Prostate gland (tissue), 2 donors: ENCODE measurements around the gene HDHD3. TPM values are rescaled to one million over a fixed set of nuclear protein-coding genes. Genes with fewer than 3 reads are reported as not detected.

Experiments used
- DNase-seq: peaks from one replicate; pipeline ENCODE4 v3.0.0-alpha.2; 2019; ENCODE audit warnings: low spot score
- H3K27ac ChIP-seq, 2 donors: fragments of 200-600 bp; sonication (generic); 2 replicates each; pipeline ENCODE4 v1.5.1; 2017 to 2019
- H3K27me3 ChIP-seq: fragments of 200-600 bp; sonication (generic); replicated peaks from 2 replicates; pipeline ENCODE4 v1.5.1; 2019; ENCODE audit not compliant: insufficient read depth
- H3K36me3 ChIP-seq, 2 donors: fragments of 200-600 bp; sonication (generic); 1 replicate in 1 of 2; 2 replicates in 1 of 2; pipeline versions ENCODE4 v1.5.1 to v1.8.1; 2017 to 2019
- H3K4me1 ChIP-seq: fragments of 200-600 bp; sonication (generic); replicated peaks from 2 replicates; pipeline ENCODE4 v1.5.1; 2019
- H3K4me3 ChIP-seq, 2 donors: fragments of 200-600 bp; sonication (generic); 2 replicates each; pipeline ENCODE4 v1.5.1; 2017 to 2019
- H3K9me3 ChIP-seq: fragments of 200-600 bp; sonication (generic); 2 replicates; pipeline ENCODE4 v1.5.1; 2017
- POLR2A ChIP-seq: fragments of 450-650 bp; IDR thresholded peaks from one replicate; pipeline ENCODE4 v1.6.1; 2016; ENCODE audit warnings: antibody characterized with exemption, mild to moderate bottlenecking
- POLR2AphosphoS5 ChIP-seq: sonication (generic); formaldehyde crosslinking; IDR thresholded peaks from one replicate; pipeline ENCODE4 v1.6.1; 2017; ENCODE audit warnings: antibody characterized with exemption
- WGBS: methylation state at CpG from one replicate; pipeline ENCODE4 v1.1.5; 2018; 5-methylcytosine and 5-hydroxymethylcytosine counted together
- intact Hi-C: fragments of 100-400 bp; cut with DNase I; formaldehyde crosslinking; loops from one replicate; pipeline ENCODE4 v1.14.2; 2022
- total RNA-seq, 2 donors: library from RNA; depleted of rRNA; stranded (reverse); fragments of >200 nt; gene quantifications; one replicate each; pipeline ENCODE4 v1.1.0, GENCODE V29; 2016
- TF ChIP-seq, protein P1 (sequence below), 4 experiments: fragments of 200-600 bp in 2 of 4; fragments of 450-650 bp in 2 of 4; sonication (generic) in 2 of 4; IDR thresholded peaks; 1 replicate in 3 of 4; 2 replicates in 1 of 4; pipeline ENCODE4 v1.5.1; 2016 to 2019; ENCODE audit warnings: antibody characterized with exemption in 4 of 4, mild to moderate bottlenecking in 2 of 4, moderate library complexity in 2 of 4

HDHD3 gene
- total RNA-seq, 2 donors from 2014 or later, result 52.2 to 72.1 TPM

DNA sequence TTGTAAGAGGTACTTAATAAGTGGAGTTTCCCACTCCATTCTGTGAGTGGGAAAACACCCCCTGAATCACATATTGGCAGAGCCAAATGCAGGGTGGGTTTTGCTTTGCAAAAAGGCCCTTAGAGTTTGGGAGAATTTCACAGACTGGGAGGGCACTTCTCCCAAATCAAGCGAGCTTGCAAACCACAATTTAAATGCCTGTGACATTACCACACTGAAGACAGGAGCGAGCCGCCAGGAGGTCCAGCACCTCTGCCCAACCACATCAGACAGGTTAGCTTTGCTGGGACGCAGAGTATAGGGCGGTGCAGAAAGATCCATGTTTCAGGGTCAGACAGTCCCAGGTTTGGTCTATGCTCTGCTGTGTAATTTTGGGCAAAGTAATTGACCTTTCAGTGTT lies 22.0 kb upstream of the HDHD3 start:
- no peak overlapping the region for H3K27ac ChIP-seq
- no peaks in the 10 kb centered on the region for H3K36me3 ChIP-seq
- no peaks in the 10 kb centered on the region for H3K9me3 ChIP-seq
- intact Hi-C loops, result no loop called here
- H3K4me3 ChIP-seq, result no peak overlapping the region
- no peak for DNase-seq
- H3K27me3 ChIP-seq, result no peaks in the 10 kb centered on the region
- TF ChIP-seq POLR2AphosphoS5 (no peak), POLR2A (no peak)
- TF ChIP-seq, protein P1, sequence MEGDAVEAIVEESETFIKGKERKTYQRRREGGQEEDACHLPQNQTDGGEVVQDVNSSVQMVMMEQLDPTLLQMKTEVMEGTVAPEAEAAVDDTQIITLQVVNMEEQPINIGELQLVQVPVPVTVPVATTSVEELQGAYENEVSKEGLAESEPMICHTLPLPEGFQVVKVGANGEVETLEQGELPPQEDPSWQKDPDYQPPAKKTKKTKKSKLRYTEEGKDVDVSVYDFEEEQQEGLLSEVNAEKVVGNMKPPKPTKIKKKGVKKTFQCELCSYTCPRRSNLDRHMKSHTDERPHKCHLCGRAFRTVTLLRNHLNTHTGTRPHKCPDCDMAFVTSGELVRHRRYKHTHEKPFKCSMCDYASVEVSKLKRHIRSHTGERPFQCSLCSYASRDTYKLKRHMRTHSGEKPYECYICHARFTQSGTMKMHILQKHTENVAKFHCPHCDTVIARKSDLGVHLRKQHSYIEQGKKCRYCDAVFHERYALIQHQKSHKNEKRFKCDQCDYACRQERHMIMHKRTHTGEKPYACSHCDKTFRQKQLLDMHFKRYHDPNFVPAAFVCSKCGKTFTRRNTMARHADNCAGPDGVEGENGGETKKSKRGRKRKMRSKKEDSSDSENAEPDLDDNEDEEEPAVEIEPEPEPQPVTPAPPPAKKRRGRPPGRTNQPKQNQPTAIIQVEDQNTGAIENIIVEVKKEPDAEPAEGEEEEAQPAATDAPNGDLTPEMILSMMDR (IDR thresholded peaks at IDR 0.05), result no peak
- 62% methylated on average over 5 of the region's 5 CpGs for WGBS
- H3K4me1 ChIP-seq, result no peaks in the 10 kb centered on the region

- Histone ChIP-seq H3K4me3 (no peak overlapping the region), H3K36me3 (no peaks in the 10 kb centered on the region), H3K4me1 (no peaks in the 10 kb centered on the region), H3K9me3 (no peaks in the 10 kb centered on the region), H3K27me3 (no peaks in the 10 kb centered on the region), H3K27ac (no peak overlapping the region)
- intact Hi-C loops, result no loop called here
- TF ChIP-seq POLR2A (no peak), POLR2AphosphoS5 (no peak)
- TF ChIP-seq, protein P1 (IDR thresholded peaks at IDR 0.05), result no peak
- 97% methylated on average over 3 of the region's 3 CpGs for WGBS
- DNase-seq, result no peak
These were observed 20.4 kb upstream of the HDHD3 start for GRCh38 chr9:113397203-113397631.

DNA sequence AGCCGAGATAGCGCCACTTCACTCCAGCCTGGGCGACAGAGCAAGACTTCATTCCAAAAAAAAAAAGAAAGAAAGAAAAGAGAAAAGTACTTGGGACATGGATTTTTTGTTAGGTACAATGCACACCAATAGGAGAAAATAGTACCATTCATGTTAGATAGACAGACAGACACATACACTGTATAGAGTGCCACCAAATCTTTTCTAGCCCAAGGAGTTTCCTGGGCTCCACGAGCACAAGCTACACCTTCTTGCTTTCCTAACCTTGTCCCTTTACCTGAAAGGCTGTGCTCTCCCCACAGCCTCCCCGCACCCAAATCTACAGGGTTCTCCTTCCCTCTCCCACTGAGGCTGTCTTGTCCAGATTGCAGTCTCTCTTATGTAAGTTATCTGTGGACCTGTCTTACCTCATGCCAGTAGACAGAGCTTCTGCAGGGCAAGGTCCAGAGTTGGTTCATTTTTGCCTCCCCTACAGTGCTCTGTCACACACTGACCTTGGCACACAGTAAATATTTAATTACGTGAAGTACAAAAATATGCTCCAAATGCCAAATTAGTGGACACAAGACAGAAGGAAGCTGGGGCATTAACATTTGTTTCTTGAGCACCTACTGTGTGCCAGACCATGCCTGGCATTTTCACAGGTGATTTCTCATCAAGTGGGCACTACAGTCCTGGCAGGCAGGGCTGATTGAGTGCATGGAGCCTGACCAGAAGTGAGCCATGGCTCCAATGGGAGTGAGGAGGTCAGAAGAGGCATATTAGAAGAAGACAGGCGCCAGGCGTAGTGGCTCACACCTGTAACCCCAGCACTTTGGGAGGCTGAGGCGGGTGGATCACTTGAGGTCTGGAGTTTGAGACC lies 18.4 kb upstream of the HDHD3 start:
- Histone ChIP-seq H3K27ac (no peak overlapping the region), H3K27me3 (no peaks in the 10 kb centered on the region), H3K36me3 (peaks cover 5 to 11% of the 10 kb centered on the region in 2 donors), H3K4me1 (no peaks in the 10 kb centered on the region), H3K4me3 (no peak overlapping the region), H3K9me3 (no peaks in the 10 kb centered on the region)
- no peak for DNase-seq
- intact Hi-C loops, result no loop called here
- 97% methylated on average over 9 of the region's 9 CpGs for WGBS
- TF ChIP-seq, protein P1 (IDR thresholded peaks at IDR 0.05), result no peak
- no peak for TF ChIP-seq POLR2A
- TF ChIP-seq POLR2AphosphoS5, result no peak

- H3K27me3 ChIP-seq, result no peaks in the 10 kb centered on the region
- H3K4me1 ChIP-seq, result no peaks in the 10 kb centered on the region
- H3K4me3 ChIP-seq, result no peak overlapping the region
- 93% methylated on average over 7 of the region's 7 CpGs for WGBS
- intact Hi-C loops, result no loop called here
- TF ChIP-seq POLR2A (no peak), POLR2AphosphoS5 (no peak)
- TF ChIP-seq, protein P1 (IDR thresholded peaks at IDR 0.05), result no peak
- no peak overlapping the region for H3K27ac ChIP-seq
- H3K36me3 ChIP-seq, result peaks cover 5 to 20% of the 10 kb centered on the region in 2 donors
- no peaks in the 10 kb centered on the region for H3K9me3 ChIP-seq
- DNase-seq, result no peak
These were observed 16.5 kb upstream of the HDHD3 start for GRCh38 chr9:113393281-113393680.

DNA sequence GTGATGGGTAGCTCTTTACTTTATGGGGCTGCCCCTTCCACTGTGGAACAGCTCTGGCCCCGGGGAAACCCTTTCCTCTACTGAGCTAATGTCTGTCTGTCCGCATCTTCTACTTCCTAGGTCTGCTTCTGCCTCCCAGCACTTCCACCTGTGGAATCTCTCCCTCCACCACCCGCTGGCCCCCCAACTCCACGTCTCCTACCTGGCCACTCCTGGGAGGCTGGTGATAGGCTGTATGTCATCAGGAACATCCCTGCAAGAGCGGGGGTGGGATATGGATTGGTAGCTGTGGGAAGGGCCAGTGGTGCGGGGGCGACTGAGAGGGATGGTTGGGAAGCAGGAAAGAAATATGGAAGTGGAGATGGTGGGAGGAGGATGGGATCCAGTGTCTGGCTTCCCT lies 15.1 kb upstream of the HDHD3 start:
- no peak for DNase-seq
- H3K4me1 ChIP-seq, result no peaks in the 10 kb centered on the region
- no peak overlapping the region for H3K27ac ChIP-seq
- TF ChIP-seq POLR2AphosphoS5 (no peak), POLR2A (no peak)
- TF ChIP-seq, protein P1 (IDR thresholded peaks at IDR 0.05), result no peak
- WGBS, result 90% methylated on average over 7 of the region's 7 CpGs
- no peak overlapping the region for H3K4me3 ChIP-seq
- no peaks in the 10 kb centered on the region for H3K27me3 ChIP-seq
- H3K9me3 ChIP-seq, result no peaks in the 10 kb centered on the region
- peaks cover 5 to 21% of the 10 kb centered on the region in 2 donors for H3K36me3 ChIP-seq
- intact Hi-C loops, result no loop called here
